Measurements from ENCODE around the gene ASPSCR1.

DNA sequence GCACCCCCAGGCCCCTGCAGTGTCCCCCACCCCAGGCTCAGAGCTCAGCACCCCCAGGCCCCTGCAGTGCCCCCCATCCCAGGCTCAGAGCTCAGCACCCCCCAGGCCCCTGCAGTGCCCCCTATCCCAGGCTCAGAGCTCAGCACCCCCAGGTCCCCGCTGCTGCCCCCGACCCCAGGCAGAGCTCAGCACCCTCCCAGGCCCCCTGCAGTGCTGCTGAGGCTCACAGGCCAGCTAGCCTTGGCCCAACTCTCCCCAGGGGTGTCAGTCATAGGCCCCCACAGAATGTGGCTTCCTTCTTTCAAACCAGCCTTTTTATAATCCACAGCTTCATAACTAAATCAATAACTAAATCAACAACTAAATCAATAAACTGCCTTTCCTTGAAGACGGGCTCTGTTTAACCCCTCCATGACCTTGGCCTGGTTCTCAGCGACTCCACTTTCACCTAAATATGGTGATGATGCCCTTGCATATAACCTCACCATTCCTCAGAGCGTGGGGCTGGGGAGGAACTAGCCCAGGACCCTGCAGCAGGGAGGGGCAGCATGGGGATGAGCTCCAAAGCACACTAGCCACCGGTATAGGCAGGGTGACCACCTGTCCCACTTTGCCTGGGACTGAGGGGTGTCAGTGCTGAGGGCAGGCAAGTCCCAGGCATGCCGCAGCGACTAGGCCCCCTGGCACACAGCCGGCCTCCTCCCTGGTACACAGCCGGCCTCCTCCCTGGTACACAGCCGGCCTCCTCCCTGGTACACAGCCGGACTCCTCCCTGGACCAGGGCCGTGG is 21.5 kb upstream of the ASPSCR1 start:
- TF ChIP-seq POLR2A (IDR thresholded peaks at IDR 0.05; ENCODE audit: low read length): no peak
- no peak for TF ChIP-seq GATA1 (IDR thresholded peaks at IDR 0.05; ENCODE audit: low read depth, low read length)

Data from erythroblast (primary cell).